ENCODE data around the gene RHOBTB1.

The RHOBTB1 gene

GRCh38 chr10:60942788-60943315 lies 1.1 kb downstream of the RHOBTB1 start:
- no peak for DNase-seq (ENCODE audit: low read depth in 2 of 2, low spot score in 1 of 2)

GRCh38 chr10:60942134-60942787 lies 1.7 kb downstream of the RHOBTB1 start:
- no peak for DNase-seq (ENCODE audit: low read depth in 2 of 2, low spot score in 1 of 2)

GRCh38 chr10:60940446-60940845 lies 3.5 kb downstream of the RHOBTB1 start:
- no peak for DNase-seq (ENCODE audit: low read depth in 2 of 2, low spot score in 1 of 2)

GRCh38 chr10:60937784-60938654 lies 6.0 kb downstream of the RHOBTB1 start:
- no peak for DNase-seq (ENCODE audit: low read depth in 2 of 2, low spot score in 1 of 2)

- no peak for DNase-seq (ENCODE audit: low read depth in 2 of 2, low spot score in 1 of 2)
Measured at GRCh38 chr10:60937022-60937421, 7.0 kb downstream of the RHOBTB1 start.

GRCh38 chr10:60934215-60935175 lies 9.5 kb downstream of the RHOBTB1 start:
- DNase-seq (ENCODE audit: low read depth in 2 of 2, low spot score in 1 of 2), result no peak

GRCh38 chr10:60932756-60933155 lies 11.2 kb downstream of the RHOBTB1 start:
- no peak for DNase-seq (ENCODE audit: low read depth in 2 of 2, low spot score in 1 of 2)

- DNase-seq (ENCODE audit: low read depth in 2 of 2, low spot score in 1 of 2), result no peak
Measured at GRCh38 chr10:60930237-60930636, 13.7 kb downstream of the RHOBTB1 start.

GRCh38 chr10:60921633-60922032 lies 22.4 kb downstream of the RHOBTB1 start:
- DNase-seq (ENCODE audit: low read depth in 2 of 2, low spot score in 1 of 2), result no peak

- no peak for DNase-seq (ENCODE audit: low read depth in 2 of 2, low spot score in 1 of 2)
Measured at GRCh38 chr10:60920479-60920878, 23.5 kb downstream of the RHOBTB1 start.

GRCh38 chr10:60919551-60919950 lies 24.4 kb downstream of the RHOBTB1 start:
- DNase-seq (ENCODE audit: low read depth in 2 of 2, low spot score in 1 of 2), result no peak

- DNase-seq (ENCODE audit: low read depth in 2 of 2, low spot score in 1 of 2), result no peak
Measured at GRCh38 chr10:60917331-60918280, 26.4 kb downstream of the RHOBTB1 start.

- no peak for DNase-seq (ENCODE audit: low read depth in 2 of 2, low spot score in 1 of 2)
Measured at GRCh38 chr10:60916025-60916424, 28.0 kb downstream of the RHOBTB1 start.

- DNase-seq (ENCODE audit: low read depth in 2 of 2, low spot score in 1 of 2), result no peak
Measured at GRCh38 chr10:60914690-60915141, 29.3 kb downstream of the RHOBTB1 start.

- DNase-seq (ENCODE audit: low read depth in 2 of 2, low spot score in 1 of 2), result no peak
Measured at GRCh38 chr10:60913657-60914056, 30.3 kb downstream of the RHOBTB1 start.

GRCh38 chr10:60913071-60913470 lies 30.9 kb downstream of the RHOBTB1 start:
- no peak for DNase-seq (ENCODE audit: low read depth in 2 of 2, low spot score in 1 of 2)

GRCh38 chr10:60911715-60912114 lies 32.3 kb downstream of the RHOBTB1 start:
- DNase-seq (ENCODE audit: low read depth in 2 of 2, low spot score in 1 of 2), result no peak

GRCh38 chr10:60911216-60911615 lies 32.8 kb downstream of the RHOBTB1 start:
- DNase-seq (ENCODE audit: low read depth in 2 of 2, low spot score in 1 of 2), result no peak

GRCh38 chr10:60910543-60910942 lies 33.4 kb downstream of the RHOBTB1 start:
- no peak for DNase-seq (ENCODE audit: low read depth in 2 of 2, low spot score in 1 of 2)

GRCh38 chr10:60908896-60909295 lies 35.1 kb downstream of the RHOBTB1 start:
- no peak for DNase-seq (ENCODE audit: low read depth in 2 of 2, low spot score in 1 of 2)
